ENCODE measurements around the gene RSPH10B2.
"Not testable (repeated sequence)": the region's sequence is repeated elsewhere in the genome, so short reads cannot be mapped to it uniquely, and the experiment has no call there.

DNA sequence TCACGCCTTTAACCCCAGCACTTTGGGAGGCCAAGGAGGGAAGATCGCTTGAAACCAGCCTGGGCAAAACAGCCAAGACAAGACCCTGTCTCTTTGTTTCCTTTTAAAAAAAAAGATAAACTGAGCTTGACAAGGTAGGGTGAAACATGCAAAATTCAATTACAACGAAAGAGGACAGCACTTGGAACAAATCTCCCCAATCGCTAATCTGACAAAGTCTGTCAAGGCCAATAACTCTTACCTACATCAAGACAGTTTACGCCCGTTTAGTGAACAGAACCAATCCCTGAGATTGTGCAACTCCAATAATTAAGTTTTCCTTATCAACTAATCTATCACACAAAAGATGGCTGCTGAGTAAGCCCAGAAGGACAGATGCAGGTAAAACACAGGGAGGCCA lies 67.7 kb downstream of the RSPH10B2 start:
- TF ChIP-seq, protein P1, sequence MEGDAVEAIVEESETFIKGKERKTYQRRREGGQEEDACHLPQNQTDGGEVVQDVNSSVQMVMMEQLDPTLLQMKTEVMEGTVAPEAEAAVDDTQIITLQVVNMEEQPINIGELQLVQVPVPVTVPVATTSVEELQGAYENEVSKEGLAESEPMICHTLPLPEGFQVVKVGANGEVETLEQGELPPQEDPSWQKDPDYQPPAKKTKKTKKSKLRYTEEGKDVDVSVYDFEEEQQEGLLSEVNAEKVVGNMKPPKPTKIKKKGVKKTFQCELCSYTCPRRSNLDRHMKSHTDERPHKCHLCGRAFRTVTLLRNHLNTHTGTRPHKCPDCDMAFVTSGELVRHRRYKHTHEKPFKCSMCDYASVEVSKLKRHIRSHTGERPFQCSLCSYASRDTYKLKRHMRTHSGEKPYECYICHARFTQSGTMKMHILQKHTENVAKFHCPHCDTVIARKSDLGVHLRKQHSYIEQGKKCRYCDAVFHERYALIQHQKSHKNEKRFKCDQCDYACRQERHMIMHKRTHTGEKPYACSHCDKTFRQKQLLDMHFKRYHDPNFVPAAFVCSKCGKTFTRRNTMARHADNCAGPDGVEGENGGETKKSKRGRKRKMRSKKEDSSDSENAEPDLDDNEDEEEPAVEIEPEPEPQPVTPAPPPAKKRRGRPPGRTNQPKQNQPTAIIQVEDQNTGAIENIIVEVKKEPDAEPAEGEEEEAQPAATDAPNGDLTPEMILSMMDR (IDR thresholded peaks at IDR 0.05): not testable (repeated sequence)
- not testable (repeated sequence) for TF ChIP-seq POLR2AphosphoS5, POLR2A, EP300 (IDR thresholded peaks at IDR 0.05)

Data from sigmoid colon (tissue), 4 donors.